GM21360 (cell line): ENCODE data around the gene TMEM72.

Experiments
- ATAC-seq: cut with Tn5 transposase; IDR thresholded peaks from one replicate; pipeline ENCODE4 v1.9.1; 2021; ENCODE audit warnings: mild to moderate bottlenecking, moderate library complexity; ENCODE audit not compliant: unreplicated experiment

Gene TMEM72

DNA sequence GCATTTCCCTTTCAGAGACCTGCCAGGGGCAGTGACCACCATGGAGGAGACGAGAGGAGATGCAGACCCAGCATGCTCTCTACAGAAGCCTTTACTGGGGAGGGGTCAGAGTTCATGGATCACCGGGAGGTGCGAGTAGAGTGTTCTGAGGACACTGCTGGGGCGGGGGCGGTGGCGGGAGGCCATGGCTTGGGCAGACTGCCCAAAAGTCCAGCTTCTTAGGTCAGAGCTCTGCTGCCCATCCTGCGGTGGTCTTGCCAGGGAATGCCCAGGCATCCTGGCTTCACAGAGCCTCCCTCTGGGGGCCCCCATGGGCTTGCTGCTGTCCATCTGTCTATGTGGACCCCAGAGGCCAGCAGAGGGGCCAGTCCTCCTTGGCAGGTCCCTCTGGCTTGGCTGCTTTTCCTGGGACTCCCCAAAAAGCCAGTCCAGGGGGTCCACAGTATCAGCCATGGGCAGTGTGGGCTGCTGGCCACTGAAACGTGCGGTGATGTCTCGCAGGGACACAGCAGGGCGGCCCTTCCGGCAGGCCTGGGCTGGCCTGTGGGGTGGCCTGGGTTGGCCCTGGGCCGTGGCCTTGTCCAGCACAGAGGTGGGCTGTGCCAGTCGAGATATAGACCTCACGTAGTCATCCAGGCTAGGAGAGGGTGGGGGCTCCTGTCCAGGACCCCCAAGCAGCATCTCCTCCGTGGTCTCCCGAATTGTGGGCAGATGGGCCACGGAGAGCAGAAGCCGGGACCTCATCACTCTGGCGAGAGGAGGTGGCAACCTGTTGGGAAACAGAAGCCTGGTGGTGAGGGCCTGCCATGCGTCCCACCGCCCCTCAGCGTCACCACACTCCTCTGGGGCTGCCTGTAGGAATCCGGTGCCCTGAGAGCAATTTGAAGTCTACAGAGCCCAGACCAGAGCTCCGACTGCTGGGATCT, 66.4 kb downstream of the TMEM72 start:
- no peak for ATAC-seq

DNA sequence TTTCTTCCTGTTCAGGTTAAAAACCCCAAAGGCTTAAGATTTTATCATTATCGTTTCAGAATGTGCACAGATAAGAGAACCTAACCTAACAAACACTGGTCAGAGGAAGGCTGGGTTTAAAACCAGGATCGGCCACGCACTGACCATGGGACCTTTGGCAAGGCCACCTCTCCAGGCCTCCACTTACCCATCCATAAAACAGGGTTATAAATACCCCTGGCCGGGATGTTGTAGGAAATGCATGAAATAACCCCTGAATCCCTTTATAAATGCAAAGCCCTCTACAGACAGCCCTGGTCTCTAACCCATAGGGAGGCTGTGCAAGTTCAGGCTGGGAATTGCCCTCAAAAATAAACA, 67.1 kb downstream of the TMEM72 start:
- ATAC-seq = no peak

DNA sequence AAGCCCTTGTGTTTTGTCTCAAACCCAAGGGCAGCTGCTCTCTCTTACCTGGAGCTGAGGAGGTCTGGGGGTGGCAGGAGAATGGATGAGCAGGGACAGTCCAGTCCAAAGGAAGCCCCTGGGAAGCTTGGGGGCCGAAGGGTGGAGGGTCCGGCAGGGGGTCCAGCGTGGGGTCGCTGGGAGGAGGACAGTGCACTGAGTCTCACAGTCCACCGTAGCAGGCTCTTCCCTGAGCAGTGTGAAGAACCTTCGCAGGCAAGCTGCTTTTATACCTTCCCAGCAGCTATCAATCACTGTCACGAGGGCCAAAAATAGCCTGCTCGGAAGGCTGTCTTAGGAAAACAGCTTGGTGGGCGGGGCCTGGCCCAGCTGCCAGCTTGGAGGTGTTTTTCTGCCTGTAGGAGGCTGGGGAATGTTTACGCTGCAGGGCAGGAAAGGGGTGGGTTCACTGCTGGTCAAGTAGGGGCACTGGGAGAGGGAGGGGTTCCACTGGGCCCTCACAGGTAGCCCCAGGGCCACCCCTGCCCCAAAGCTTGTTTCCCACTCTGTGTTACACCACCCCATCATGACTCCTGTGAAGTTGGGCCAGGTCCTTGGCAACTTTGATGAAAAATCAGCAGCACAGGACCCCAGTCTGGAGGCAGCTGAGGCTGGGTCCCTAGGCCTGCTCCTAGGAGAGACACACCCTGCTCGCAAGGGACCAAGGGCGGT, 67.6 kb downstream of the TMEM72 start, which contains the start of gene DEPP1:
DEPP1 (minus strand) TSS at position 240 of the 711 bp plus-strand sequence. CDS start 779 bp downstream, outside the sequence.
- ATAC-seq = no peak

DNA sequence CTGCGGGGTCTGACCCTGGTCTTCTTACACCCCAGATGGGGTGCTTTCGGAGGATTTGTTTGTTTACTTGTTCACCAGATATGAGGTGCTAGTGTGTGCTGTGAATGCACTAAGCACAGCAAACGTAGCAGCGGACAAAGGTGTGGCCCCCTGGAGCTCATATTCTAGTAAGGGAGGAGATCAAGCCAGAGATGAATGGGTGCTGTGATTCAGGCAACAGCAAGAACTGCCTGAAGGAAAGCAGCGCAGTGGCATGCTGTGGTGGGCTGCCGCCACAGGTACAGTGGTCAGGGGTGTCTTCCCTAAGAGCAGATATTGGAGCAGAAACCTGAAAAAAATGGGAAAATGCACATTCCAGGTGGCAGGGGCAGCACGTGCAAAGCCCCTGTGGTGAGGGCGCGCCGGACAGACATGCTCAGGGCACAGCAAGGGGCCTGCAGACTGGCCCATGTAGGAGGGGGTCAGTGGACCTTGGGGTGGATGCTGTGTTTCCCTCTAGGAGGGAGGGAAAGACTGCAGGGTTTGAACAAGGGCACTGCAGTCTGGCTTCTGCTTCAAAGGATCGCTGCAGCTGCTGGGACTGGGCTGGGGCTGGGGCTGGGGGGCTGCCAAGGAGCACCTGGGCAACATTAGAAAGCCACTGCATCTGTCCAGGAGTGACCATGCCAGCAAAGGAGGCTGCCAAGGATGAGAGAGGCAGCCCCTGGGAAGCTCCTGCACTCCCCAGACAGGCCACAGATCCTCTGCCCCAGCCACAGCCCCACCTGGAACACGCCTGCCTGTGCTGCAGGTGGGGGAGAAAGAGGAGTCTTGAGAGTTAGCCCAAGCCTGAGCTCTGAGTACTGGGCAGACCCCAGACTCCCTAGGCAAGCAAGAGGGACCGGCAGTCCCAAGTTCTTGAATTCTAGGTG, 68.4 kb downstream of the TMEM72 start:
- no peak for ATAC-seq

DNA sequence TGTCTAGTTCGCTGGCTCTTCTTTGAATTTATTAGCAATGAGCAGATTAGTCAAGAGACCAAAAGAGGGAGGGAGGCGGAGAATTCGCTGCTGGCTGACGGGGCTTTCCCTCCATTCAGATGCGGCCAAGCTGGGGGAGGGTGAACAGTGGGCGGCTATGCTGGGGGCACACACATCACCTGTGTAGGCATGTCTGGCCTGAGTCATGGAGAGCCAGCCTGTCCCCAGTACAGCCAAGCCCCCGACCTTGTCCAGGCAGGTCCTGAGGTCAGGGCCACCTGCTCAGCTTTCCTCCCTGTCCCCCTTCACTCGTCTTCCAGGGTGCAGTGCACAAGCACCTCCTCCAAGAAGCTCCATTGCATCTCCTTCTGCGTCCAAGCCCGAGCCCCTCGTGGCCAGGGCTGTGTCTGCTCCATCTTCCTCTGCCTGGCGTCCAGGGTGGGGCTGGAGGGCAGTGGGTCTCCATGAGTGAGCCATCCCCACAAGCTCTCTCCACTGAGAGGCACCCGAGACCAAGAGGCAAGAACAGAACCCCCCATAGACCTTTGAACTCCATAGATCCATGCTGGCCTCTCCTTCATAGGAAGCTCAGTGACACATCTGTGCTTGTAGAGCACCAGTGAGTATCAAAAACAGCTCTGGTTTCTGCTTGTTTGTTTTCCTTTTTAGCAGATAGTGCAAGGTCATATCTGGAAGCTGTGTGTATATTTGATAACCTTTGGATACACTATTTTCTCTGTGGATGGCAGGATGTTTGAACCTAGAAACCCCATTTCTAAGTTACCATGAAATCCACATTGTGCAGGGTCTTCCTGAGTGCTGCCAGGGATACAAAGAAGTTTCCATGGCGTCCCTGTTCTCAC, 69.4 kb downstream of the TMEM72 start:
- ATAC-seq = no peak

DNA sequence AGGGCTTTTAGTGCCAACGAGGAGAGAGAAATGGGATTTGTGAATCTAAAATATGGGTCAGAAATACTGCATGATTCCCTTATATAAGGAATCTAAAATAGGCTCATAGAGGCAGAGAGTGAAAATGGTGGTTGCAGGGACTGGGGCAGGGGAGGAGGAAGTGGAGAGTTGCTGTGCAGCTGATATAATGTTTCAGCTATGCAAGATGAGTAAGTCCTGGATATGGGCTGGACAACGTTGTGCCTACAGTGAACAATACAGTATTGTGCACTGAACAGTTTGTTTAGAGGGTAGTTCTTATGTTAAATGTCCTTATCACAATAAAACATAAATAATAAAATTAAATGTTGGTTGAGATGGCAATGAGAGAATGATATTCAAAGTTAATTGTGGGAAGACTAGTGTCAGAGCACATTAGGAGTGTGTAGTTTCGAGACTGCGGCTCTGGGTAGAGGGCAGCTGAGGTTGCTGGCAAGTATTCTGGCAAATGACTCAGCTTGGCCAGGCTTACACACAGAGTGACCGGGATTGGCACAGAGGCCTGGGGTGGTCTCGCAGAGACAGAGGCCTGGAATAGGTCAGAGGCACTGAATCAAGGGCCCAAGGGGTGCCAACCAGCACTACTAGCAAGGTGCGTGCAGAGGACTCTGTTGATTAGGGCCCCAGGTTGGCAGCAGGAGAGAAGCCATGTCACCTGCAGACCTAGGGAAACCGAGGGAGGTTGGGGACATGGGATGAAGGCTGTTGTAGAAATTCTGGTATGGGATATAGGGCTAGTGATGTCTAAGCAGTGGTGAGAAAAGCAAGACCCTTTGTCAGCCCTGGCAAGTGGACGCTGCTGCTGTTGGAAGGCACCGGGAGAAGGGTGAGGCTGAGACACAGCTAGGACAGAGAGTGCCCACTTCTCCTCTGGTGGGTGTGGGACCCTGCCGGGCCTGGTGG, 70.3 kb downstream of the TMEM72 start:
- peak; percentile 58 for ATAC-seq

DNA sequence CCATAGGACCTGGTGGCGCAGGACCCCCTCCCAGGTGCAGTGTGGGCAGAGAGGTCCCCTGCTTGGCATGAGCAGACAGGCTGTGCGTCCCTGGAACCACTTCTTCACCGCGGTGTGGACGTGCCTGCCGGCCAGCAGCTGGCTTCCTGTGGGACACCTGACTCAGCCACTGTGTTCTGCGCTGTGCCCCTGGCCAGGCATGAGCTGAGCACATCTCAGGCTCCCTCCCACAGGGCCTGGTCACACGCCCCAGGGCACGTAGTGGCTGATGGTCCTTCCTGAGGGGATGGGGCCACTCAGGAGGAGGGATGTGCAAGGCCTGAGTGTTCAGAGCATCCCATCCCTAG, 71.0 kb downstream of the TMEM72 start:
- ATAC-seq = no peak

DNA sequence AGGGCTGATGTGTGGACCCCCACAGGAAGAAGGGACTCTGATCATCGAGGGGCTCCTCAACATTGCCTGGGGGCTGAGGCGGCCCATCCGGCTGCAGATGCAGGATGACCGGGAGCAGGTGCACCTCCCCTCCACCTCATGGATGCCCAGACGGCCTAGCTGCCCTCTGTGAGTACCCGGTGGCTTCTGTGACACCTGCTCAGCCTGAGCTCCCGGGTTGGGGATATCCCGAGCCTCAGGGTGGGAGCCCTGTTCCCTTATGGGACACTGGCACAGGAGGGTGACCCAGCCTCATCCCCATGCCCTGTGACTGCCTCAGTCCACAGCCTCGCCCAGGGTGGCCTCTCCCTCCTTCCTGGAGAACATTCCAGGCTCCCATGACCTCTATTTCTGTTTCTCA, 71.4 kb downstream of the TMEM72 start:
- ATAC-seq = no peak

DNA sequence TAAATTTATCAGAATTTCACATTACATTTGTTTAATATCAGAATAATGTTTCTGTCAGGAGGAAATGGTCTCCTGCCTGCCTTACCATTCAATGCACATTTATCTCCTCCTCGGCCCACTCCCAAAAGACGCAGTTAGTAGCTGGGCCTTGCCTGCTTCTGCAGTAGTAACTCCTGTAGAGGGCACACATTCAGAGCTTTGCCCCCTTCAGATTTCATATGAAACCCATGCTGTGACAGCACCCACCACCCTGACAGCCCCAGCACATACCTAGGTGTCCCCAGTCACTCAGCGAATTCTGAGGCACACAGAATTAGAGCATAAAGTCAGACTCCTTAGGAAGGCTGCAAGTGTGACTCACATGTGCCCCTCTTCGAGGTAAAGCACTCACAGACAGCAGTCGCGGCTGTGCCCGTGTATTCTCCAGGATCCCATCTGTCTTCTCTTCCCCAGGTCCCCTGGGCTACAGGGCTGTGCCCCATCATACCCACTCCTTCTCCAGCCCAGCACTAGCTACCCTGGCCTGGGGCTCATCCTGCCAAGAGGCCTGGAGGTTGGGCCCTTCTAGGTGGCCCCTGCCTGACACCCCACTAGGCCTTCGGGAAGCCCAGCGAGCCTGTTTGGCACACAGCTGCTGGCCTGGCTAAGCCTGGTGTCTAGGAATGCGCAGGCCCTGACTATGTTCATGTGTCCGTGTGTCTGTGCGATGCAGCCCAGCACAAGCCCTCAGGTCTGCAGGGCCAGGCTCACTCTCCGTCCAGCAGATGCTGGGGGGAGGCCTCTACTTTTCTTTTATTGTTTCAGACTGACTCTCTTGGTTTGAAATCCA, 72.1 kb downstream of the TMEM72 start:
- no peak for ATAC-seq

DNA sequence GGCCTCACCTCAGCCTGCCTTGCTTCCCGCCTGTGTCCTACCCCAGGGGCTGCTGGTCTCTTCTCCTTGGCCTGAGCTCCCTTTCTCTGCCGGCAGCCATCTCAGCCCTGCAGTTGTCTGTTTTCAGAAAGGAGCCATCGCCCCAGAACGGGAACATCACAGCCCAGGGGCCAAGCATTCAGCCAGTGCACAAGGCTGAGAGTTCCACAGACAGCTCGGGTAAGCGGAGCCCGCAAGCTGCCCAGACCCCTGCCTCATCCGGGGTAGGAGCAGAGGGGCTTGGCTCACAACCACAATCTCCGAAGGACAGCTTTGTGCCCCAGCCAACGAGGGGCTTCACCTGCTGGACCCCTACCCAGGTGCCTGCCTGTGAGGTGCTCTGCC, 72.8 kb downstream of the TMEM72 start:
- no peak for ATAC-seq

DNA sequence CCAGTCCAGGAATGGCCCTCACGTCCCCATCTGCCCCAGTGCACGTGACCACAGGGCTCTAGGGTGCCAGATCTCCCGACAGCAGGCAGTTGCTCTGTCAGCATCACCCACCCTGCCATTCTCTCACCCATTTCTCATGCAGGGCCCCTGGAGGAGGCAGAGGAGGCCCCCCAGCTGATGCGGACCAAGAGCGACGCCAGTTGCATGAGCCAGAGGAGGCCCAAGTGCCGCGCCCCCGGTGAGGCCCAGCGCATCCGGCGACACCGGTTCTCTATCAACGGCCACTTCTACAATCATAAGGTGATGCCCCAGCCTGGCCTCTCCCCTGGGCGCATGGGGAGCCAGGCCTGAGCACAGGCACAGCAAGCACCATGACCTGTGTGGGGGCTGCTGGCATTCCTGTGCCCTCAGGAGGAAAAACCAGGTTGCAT, 73.5 kb downstream of the TMEM72 start:
- ATAC-seq = no peak

DNA sequence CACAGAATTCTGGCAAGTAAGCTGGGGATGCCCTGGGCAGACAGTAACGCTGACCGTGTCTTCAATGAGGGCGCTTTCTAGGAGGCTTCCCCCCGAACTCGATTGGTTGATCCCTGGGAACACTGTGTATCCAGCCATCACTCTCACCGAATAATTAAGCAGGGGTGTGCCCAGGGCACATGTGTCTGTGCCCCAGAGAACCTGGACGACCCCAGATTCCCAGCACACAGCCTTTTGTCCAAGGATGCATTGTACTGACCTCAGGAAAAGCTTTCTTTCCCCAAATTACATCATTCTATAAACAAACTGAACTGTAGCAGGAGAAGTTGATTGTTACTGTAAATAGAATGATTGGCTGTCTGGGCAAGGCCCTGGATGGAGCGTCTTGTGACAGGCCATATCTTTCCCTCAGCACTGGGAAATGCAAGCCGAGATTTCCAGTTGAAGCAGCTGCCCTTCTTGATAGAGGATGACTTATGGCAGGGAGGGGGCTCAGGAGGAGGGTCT, 74.1 kb downstream of the TMEM72 start:
- ATAC-seq = no peak

DNA sequence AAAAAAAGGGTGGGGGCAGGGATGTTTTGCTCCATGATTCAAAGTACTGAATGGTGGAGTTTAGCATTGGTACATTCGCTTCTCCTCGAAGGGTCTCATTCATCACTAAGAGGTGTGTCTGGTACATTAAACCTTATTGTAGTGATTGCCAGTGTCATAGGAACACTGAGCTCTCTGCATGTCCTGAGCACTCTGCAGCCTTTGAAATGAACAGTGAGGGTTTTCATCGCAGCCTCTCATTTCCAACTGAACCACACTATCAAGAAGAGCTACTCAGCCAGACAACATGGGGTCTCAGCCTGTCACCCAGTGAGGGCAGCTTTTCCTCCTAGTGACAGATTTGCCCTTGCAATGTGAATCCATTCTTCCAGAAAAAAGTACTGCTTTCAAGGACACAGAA, 75.0 kb downstream of the TMEM72 start:
- no peak for ATAC-seq
